AG09319 (cell line): ENCODE measurements around the gene LYRM2.

Experiments used
- DNase-seq: peaks from one replicate; pipeline ENCODE4 v3.0.0-alpha.2; 2010; ENCODE audit warnings: low read depth; ENCODE audit errors: extremely low read depth
- TF ChIP-seq, protein P1 (sequence below): IDR thresholded peaks from 2 replicates; pipeline ENCODE4 v1.5.1; 2011; ENCODE audit warnings: low read depth, mild to moderate bottlenecking, inconsistent platforms, low read length, moderate library complexity

The LYRM2 gene

DNA sequence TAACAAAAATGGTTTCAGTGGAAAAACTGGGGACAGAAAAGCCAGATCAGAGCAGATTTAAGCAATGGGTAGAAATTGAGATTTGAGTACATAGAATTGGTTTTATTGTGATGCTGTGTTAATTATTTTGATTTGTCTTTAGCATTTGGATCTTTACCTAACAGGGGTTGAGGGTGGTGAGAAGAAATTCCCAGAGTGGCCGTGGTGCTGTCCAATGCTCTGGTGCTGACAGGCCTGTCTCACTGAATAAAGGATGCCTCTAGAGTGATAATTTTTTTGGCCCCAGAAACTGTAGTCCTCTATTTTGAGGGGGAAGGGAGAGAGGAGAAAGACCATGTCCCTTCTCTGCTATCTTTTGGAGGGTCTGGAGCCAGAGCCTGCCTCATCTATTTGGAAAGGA is 79.1 kb downstream of the LYRM2 start:
- TF ChIP-seq, protein P1, sequence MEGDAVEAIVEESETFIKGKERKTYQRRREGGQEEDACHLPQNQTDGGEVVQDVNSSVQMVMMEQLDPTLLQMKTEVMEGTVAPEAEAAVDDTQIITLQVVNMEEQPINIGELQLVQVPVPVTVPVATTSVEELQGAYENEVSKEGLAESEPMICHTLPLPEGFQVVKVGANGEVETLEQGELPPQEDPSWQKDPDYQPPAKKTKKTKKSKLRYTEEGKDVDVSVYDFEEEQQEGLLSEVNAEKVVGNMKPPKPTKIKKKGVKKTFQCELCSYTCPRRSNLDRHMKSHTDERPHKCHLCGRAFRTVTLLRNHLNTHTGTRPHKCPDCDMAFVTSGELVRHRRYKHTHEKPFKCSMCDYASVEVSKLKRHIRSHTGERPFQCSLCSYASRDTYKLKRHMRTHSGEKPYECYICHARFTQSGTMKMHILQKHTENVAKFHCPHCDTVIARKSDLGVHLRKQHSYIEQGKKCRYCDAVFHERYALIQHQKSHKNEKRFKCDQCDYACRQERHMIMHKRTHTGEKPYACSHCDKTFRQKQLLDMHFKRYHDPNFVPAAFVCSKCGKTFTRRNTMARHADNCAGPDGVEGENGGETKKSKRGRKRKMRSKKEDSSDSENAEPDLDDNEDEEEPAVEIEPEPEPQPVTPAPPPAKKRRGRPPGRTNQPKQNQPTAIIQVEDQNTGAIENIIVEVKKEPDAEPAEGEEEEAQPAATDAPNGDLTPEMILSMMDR = no peak
- DNase-seq = no peak

DNA sequence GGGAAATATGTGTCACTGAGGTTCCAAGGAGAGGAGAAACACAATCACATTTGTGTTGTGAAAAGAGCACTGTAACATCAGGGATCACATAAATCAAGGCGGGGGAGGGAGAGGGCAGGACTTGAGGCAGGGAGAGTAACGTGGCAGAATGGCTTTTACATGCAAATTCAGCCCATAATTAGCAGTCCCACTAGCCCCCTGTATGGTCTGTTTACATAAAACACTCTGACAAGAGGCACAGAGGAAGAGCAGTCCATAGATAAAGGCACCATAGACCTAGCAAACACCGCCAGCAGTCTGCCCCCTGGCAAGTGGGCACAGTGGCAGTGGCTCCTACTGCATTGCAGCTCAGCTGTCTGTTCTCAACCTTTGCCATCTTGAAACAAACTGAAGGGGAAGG is 82.7 kb downstream of the LYRM2 start:
- no peak for DNase-seq
- TF ChIP-seq, protein P1 = no peak

DNA sequence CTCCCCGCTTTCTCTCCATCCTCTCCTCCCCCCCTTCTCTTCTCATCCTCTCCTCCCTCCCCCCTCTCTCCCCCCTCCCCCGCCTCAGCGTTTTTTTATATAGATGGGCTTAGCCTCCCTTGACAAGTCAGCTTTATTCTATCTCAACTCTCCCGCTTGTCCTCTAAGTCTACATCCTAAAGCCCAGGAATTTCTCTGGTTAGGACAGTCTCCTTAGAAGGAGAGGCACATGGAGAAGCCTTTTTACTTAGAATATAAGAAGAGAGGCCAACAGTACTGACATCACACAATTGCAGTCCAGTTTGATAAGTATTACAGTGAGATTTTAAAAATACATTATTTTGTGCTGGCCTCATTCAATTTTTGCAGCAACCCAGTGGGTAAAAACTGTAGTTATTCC is 83.5 kb downstream of the LYRM2 start:
- DNase-seq = no peak
- TF ChIP-seq, protein P1 = no peak

GRCh38 chr6:89554106-89554505 is 84.4 kb downstream of the LYRM2 start:
- no peak for DNase-seq
- TF ChIP-seq, protein P1 = no peak

GRCh38 chr6:89553431-89553830 is 85.1 kb downstream of the LYRM2 start:
- TF ChIP-seq, protein P1 = no peak
- DNase-seq = no peak

- DNase-seq = no peak
Observed at GRCh38 chr6:89547281-89547680, 91.3 kb downstream of the LYRM2 start.

GRCh38 chr6:89542866-89543265 is 95.7 kb downstream of the LYRM2 start:
- TF ChIP-seq, protein P1 = no peak
- no peak for DNase-seq

More at GRCh38 chr6:89547281-89547680, 91.3 kb downstream of the LYRM2 start:
- TF ChIP-seq, protein P1 = no peak
